Measurements from ENCODE around the gene LRRC23. TPM values are rescaled to one million over a fixed set of nuclear protein-coding genes. Genes with fewer than 3 reads are reported as not detected.

LRRC23 gene
- total and polyA plus RNA-seq, 2 of the 4 experiments (the other 2 are of a cell fraction), result 11.1 to 11.4 TPM

- Histone ChIP-seq H3K4me3 (ENCODE audit: insufficient read depth, low read depth, low read length) (no peak overlapping the region), H3K56ac (ENCODE audit: extremely low read depth, insufficient read depth, low read length) (no peak overlapping the region), H4K20me1 (ENCODE audit: insufficient read depth, low read length) (no peaks in the 10 kb centered on the region), H3K27ac (ENCODE audit: insufficient read depth, low read length) (no peak overlapping the region), H3K9me3 (ENCODE audit: control insufficient read depth, insufficient read depth, low read length) (no peaks in the 10 kb centered on the region), H3K23ac (ENCODE audit: low read depth, low read length) (no peak overlapping the region), H4K91ac (ENCODE audit: insufficient read depth, low read depth, low read length) (no peak overlapping the region), H3K4ac (ENCODE audit: low read depth, low read length) (no peak overlapping the region), H2BK5ac (ENCODE audit: low read depth, low read length, poor library complexity, severe bottlenecking) (no peak overlapping the region), H2AK9ac (replicated peaks; ENCODE audit: low read depth, low read length, poor library complexity) (no peak overlapping the region), H3K18ac (ENCODE audit: low read depth, low read length) (no peak overlapping the region), H3K4me2 (ENCODE audit: low read depth, low read length) (no peak overlapping the region), H3K14ac (replicated peaks; ENCODE audit: low read depth, low read length) (no peak overlapping the region), H3K4me1 (ENCODE audit: control insufficient read depth, insufficient read depth, low read length) (no peaks in the 10 kb centered on the region), H3K9me1 (ENCODE audit: insufficient read depth, low read length) (0 out of 2 replicates have a peak, but pooled peaks cover 3% of the 10 kb centered on the region), H2AFZ (replicated peaks; ENCODE audit: low read length, poor library complexity) (no peak overlapping the region), H3K79me1 (ENCODE audit: low read depth in 1 of 2, low read length in 2 of 2) (peaks cover 0 to 18% of the 10 kb centered on the region in 2 experiments; a peak in 3 of 4 replicates), H3K36me3 (ENCODE audit: control insufficient read depth, insufficient read depth, low read length) (peaks cover 81% of the 10 kb centered on the region), H3K9ac (ENCODE audit: low read depth, low read length) (no peak overlapping the region), H2BK120ac (ENCODE audit: low read depth, low read length) (no peak overlapping the region), H4K8ac (ENCODE audit: low read depth in 2 of 2, low read length in 2 of 2) (no peak overlapping the region), H4K5ac (ENCODE audit: low read depth, low read length) (no peak overlapping the region), H2AK5ac (ENCODE audit: low read depth, low read length) (no peak overlapping the region), H3K27me3 (ENCODE audit: control insufficient read depth, insufficient read depth, low read length) (no peaks in the 10 kb centered on the region), H2BK15ac (ENCODE audit: low read depth, low read length) (no peak overlapping the region), H2BK20ac (ENCODE audit: low read depth, low read length) (no peak overlapping the region)
- intact Hi-C loops (cut with micrococcal nuclease) (no loop called here), dilution Hi-C loops (cut with HindIII; ENCODE audit: low sequenced_read_pairs, unreplicated experiment) (no loop called here), in situ Hi-C loops (cut with MboI; ENCODE audit: low sequenced_read_pairs) (no loop called here)
- DNase-seq, result no peak
- ChIA-PET POLR2A (ENCODE audit: unreplicated experiment) (no interaction called here), CTCF (no interaction called here)
- BruUV-seq (replicated peaks), result no TSS peak
- 98% methylated on average over 5 of the region's 7 CpGs; no CpG with 5 or more reads in 1 of the 2 experiments for WGBS, 2 experiments (ENCODE audit: extremely low coverage in 2 of 2, insufficient read length in 1 of 2)
- no peak for ATAC-seq (ENCODE audit: low read depth)
- TF ChIP-seq FOS (IDR thresholded peaks at IDR 0.05; ENCODE audit: low read depth, low read length), result no peak
Measured at GRCh38 chr12:6860942-6861341, 43.7 kb upstream of the LRRC23 start.
